ENCODE measurements around the gene PLEKHN1.

PLEKHN1 gene

GRCh38 chr1:954927-955326 lies 11.4 kb upstream of the PLEKHN1 start:
- ChIA-PET CTCF (no interaction called here), POLR2A (interaction anchor here (1.8 to 2.0 kb wide), 2 partner anchors 13 to 16 kb away, joined by 7 to 10 read pairs; no protein-coding TSS in a partner anchor)
- DNase-seq (ENCODE audit: extremely low spot score): no peak
- no peak for TF ChIP-seq L3MBTL2 (conservative IDR thresholded peaks at IDR 0.05)
- no peak for TF ChIP-seq NFRKB (IDR thresholded peaks at IDR 0.05)
- no peak for TF ChIP-seq TARDBP (IDR thresholded peaks at IDR 0.05)
- no peak for TF ChIP-seq HDGF (IDR thresholded peaks at IDR 0.05; ENCODE audit: borderline replicate concordance)
- no peak for TF ChIP-seq PKNOX1 (IDR thresholded peaks at IDR 0.05)
- TF ChIP-seq ARNT (IDR thresholded peaks at IDR 0.05): no peak
- no peak for TF ChIP-seq LEF1 (IDR thresholded peaks at IDR 0.05; ENCODE audit: borderline replicate concordance)
- no peak for TF ChIP-seq FOXK2 (IDR thresholded peaks at IDR 0.05)
- TF ChIP-seq FOXA1 (IDR thresholded peaks at IDR 0.05): no peak
- no peak for TF ChIP-seq FOXM1 (IDR thresholded peaks at IDR 0.05; ENCODE audit: borderline replicate concordance)
- TF ChIP-seq SUZ12 (IDR thresholded peaks at IDR 0.05): no peak
- no peak for TF ChIP-seq ZNF384 (IDR thresholded peaks at IDR 0.05)
- no peak for TF ChIP-seq ELF4 (IDR thresholded peaks at IDR 0.05)
- TF ChIP-seq CTBP1 (IDR thresholded peaks at IDR 0.05; ENCODE audit: borderline replicate concordance): no peak
- TF ChIP-seq SP1 (IDR thresholded peaks at IDR 0.05): no peak
- TF ChIP-seq BHLHE40 (IDR thresholded peaks at IDR 0.05; ENCODE audit: borderline replicate concordance): no peak

GRCh38 chr1:955474-955873 lies 10.8 kb upstream of the PLEKHN1 start:
- POLR2A ChIA-PET: interaction anchor here (1.1 to 2.0 kb wide), 3 partner anchors 12 to 17 kb away, joined by 3 to 10 read pairs (median 7); no protein-coding TSS in a partner anchor
- CTCF ChIA-PET: no interaction called here
- no peak for DNase-seq (ENCODE audit: extremely low spot score)
- TF ChIP-seq FOXA1 (IDR thresholded peaks at IDR 0.05) (no peak), ARNT (IDR thresholded peaks at IDR 0.05) (no peak), FOXK2 (IDR thresholded peaks at IDR 0.05) (no peak), CTBP1 (IDR thresholded peaks at IDR 0.05; ENCODE audit: borderline replicate concordance) (no peak), SUZ12 (IDR thresholded peaks at IDR 0.05) (no peak), LEF1 (IDR thresholded peaks at IDR 0.05; ENCODE audit: borderline replicate concordance) (no peak), NFRKB (IDR thresholded peaks at IDR 0.05) (no peak), FOXM1 (IDR thresholded peaks at IDR 0.05; ENCODE audit: borderline replicate concordance) (no peak), PKNOX1 (IDR thresholded peaks at IDR 0.05) (no peak), BHLHE40 (IDR thresholded peaks at IDR 0.05; ENCODE audit: borderline replicate concordance) (no peak), HDGF (IDR thresholded peaks at IDR 0.05; ENCODE audit: borderline replicate concordance) (no peak), SP1 (IDR thresholded peaks at IDR 0.05) (no peak), ZNF384 (IDR thresholded peaks at IDR 0.05) (no peak), ELF4 (IDR thresholded peaks at IDR 0.05) (no peak), TARDBP (IDR thresholded peaks at IDR 0.05) (no peak), L3MBTL2 (conservative IDR thresholded peaks at IDR 0.05) (no peak)

- ChIA-PET POLR2A (interaction anchor here (1.1 kb wide), 1 partner anchor 11 kb away, joined by 3 read pairs; no protein-coding TSS in a partner anchor), CTCF (no interaction called here)
- TF ChIP-seq ELF4 (IDR thresholded peaks at IDR 0.05): no peak
- DNase-seq (ENCODE audit: extremely low spot score): no peak
Observed at GRCh38 chr1:956636-957035, 9.6 kb upstream of the PLEKHN1 start.

GRCh38 chr1:958823-959730 lies 7.2 kb upstream of the PLEKHN1 start, which contains the start of gene NOC2L:
NOC2L (minus strand) TSS chr1:959256; CDS start chr1:959240, 16 bp downstream.
- TF ChIP-seq L3MBTL2 (conservative IDR thresholded peaks at IDR 0.05): peak; percentile 52
- TF ChIP-seq ARNT (IDR thresholded peaks at IDR 0.05): no peak
- peak; percentile 50; the same call in 1 of the 2 replicates for TF ChIP-seq ELF4 (IDR thresholded peaks at IDR 0.05)
- CTCF ChIA-PET: no interaction called here
- POLR2A ChIA-PET: interaction anchor here (0.8 to 1.8 kb wide), 6 partner anchors 13 to 39 kb away, joined by 3 to 7 read pairs (median 4); no protein-coding TSS in a partner anchor
- peak; percentile 91 for DNase-seq (ENCODE audit: extremely low spot score)

- ChIA-PET POLR2A (interaction anchor here (0.8 to 1.8 kb wide), 5 partner anchors 16 to 38 kb away, joined by 3 to 7 read pairs (median 4); no protein-coding TSS in a partner anchor), CTCF (no interaction called here)
- TF ChIP-seq ZNF384 (IDR thresholded peaks at IDR 0.05) (no peak), FOXK2 (IDR thresholded peaks at IDR 0.05) (no peak), CTBP1 (IDR thresholded peaks at IDR 0.05; ENCODE audit: borderline replicate concordance) (no peak)
- no peak for DNase-seq (ENCODE audit: extremely low spot score)
Observed at GRCh38 chr1:959731-960362, 6.4 kb upstream of the PLEKHN1 start.

- TF ChIP-seq FOXM1 (IDR thresholded peaks at IDR 0.05; ENCODE audit: borderline replicate concordance) (peak; percentile 90), FOXA1 (IDR thresholded peaks at IDR 0.05) (no peak)
- ChIA-PET POLR2A (interaction anchor here (1.2 kb wide), 1 partner anchor 16 kb away, joined by 4 read pairs; no protein-coding TSS in a partner anchor), CTCF (no interaction called here)
- peak; percentile 82 for DNase-seq (ENCODE audit: extremely low spot score)
Observed at GRCh38 chr1:960363-961131, 5.7 kb upstream of the PLEKHN1 start, which contains the start of gene KLHL17. KLHL17 (plus strand) TSS chr1:960584; CDS start chr1:960694, 110 bp downstream.

All from HEK293T (cell line).